GM10266 (cell line): Measurements from ENCODE around the gene FBLIM1.

Source experiments
- DNase-seq: peaks from one replicate; pipeline ENCODE4 v3.0.0; 2012; ENCODE audit errors: extremely low spot score
- TF ChIP-seq, protein P1 (sequence below): IDR thresholded peaks from 2 replicates; pipeline ENCODE4 v1.5.1; 2012; ENCODE audit warnings: mild to moderate bottlenecking, low read depth; ENCODE audit not compliant: control insufficient read depth, insufficient read depth; ENCODE audit errors: missing control alignments

FBLIM1 gene

GRCh38 chr1:15788624-15789301 is 30.2 kb downstream of the FBLIM1 start:
- DNase-seq: no peak
- TF ChIP-seq, protein P1, sequence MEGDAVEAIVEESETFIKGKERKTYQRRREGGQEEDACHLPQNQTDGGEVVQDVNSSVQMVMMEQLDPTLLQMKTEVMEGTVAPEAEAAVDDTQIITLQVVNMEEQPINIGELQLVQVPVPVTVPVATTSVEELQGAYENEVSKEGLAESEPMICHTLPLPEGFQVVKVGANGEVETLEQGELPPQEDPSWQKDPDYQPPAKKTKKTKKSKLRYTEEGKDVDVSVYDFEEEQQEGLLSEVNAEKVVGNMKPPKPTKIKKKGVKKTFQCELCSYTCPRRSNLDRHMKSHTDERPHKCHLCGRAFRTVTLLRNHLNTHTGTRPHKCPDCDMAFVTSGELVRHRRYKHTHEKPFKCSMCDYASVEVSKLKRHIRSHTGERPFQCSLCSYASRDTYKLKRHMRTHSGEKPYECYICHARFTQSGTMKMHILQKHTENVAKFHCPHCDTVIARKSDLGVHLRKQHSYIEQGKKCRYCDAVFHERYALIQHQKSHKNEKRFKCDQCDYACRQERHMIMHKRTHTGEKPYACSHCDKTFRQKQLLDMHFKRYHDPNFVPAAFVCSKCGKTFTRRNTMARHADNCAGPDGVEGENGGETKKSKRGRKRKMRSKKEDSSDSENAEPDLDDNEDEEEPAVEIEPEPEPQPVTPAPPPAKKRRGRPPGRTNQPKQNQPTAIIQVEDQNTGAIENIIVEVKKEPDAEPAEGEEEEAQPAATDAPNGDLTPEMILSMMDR: no peak

DNA sequence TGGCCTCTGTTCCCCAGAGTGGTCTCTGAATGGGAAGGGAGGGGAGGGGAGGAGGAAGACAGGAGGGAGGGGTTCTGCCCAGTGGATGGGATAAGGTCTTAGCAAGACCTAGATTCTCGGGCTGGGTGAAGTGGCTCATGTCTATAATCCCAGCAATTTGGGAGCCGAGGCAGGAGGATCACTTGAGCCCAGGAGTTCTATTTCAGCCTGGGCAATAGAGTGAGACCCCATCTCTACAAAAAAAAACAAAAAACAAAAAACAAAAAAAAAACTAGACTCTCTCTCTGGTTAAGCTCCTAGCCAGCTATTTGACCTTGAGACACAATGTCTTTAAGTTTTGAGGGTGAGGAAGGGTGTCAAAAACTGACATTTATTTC is 37.5 kb downstream of the FBLIM1 start:
- TF ChIP-seq, protein P1: no peak
- no peak for DNase-seq

DNA sequence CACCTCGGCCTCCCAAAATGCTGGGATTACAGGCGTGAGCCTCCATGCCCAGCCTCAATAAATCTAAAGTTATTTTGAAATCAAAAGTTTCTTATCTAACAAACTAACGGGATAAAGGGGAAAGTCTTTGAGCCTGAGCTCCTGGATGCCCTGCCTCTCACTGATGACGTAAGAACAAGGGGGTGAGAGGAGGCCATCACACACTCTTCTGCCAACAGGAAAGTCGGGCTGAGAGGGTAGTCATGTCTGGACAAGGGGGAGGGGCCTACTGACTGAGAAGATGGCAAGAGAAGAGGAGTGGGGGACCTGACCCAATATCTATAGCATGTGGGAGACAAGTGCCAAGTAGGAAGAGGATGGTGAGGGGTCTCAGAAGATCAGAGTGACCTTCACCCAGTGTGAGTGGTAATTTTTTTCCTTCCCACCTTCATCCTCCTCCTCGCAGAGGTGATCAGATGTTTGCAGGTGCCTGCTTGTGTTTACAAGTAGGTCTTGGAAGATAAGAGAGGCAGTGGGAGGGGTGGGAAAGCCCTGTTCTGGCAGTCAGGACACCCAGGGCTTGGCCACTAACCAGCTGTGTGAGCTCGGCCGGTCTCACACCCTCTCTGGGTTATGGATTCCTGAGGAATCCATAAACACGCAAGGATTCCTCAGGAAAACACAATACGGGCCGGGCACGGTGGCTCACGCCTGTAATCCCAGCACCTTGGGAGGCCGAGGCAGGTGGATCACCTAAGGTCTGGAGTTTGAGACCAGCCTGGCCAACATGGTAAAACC is 39.2 kb downstream of the FBLIM1 start:
- TF ChIP-seq, protein P1: no peak
- DNase-seq: no peak

DNA sequence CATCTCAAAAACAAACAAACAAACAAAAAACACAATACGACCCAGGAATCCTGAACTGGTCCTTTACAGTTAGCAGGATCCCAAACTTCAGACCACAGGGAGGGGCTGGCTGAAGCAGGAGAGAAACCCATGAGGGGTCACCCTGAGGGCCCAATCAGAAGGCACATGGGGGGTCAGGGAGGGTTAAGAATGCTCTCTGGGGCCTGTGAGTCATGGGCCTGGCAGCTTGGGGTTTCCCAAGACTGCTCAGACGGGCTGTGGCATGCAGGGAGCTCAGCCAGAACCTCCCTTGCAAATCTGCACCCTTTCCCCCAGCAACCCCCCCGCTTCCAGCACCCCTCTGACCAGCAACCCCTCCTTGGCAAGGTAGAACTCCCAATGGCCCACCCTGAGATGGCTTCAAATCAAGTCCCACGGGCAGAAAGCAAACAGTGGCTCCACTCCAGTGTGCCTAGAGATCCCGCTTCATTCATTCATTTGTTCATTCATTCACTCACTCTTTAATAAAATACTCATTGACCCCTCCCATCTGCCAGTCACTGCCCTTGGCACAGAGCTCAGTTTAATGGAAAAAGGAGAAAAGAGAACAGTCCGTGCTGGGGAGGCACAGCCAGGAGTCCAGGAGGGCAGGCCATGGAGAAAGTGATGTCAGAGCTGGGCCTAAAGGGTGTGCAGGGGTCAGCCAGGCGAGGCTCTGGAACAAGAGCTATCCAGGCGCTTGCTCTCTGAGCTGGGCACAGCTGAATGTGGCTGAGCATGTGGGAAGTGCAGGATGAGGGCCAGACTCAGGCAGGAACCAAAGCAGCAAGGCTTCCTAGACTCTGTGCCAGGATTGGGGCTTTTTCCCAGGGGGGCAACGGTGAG is 40.6 kb downstream of the FBLIM1 start:
- TF ChIP-seq, protein P1: no peak
- DNase-seq: no peak

DNA sequence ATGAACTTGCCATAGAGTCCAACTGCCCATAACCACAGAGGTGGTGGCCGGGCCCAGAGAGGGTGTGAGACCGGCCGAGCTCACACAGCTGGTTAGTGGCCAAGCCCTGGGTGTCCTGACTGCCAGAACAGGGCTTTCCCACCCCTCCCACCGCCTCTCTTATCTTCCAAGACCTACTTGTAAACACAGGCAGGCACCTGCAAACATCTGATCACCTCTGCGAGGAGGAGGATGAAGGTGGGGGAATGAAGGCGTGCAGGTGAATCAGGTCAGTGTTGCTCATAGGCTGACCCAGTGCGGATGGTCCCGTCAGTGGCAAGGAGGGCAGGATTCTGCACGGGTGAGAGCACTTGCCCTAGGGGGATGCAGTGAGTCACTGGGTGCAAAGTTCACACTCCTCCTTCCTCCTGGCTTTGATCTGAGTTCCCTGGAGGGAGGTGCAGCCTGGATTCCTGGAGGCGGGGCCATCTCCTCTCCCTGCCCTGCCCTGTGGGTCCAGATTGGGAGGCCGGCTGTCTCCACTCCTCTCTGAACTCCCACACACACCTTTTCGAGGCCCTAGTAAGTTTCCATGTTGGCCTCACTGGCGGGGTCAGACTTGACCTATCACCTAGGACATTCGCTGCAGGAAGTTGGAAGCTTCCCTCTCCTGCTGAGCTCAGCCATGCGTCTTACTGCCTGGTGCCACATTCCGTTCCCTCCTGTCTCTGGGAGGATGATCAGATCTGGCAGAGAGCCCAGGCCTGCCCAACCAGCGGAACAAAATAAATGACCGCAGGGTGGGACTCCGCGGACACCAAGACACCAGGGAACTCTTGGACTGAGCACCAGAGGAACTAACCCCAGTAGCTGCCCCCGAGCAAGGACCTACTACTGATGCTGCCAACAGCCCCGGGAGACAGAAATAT is 41.6 kb downstream of the FBLIM1 start:
- DNase-seq: no peak
- TF ChIP-seq, protein P1: no peak

GRCh38 chr1:15802234-15802965 is 43.8 kb downstream of the FBLIM1 start:
- TF ChIP-seq, protein P1: no peak
- no peak for DNase-seq
